NCI-H146 (cell line): ENCODE results near the gene PLEKHH1.

ENCODE experiments used
- DNase-seq: peaks from one replicate; lab custom pipeline; 2025; lab: John Stamatoyannopoulos, UW

The PLEKHH1 gene

DNA sequence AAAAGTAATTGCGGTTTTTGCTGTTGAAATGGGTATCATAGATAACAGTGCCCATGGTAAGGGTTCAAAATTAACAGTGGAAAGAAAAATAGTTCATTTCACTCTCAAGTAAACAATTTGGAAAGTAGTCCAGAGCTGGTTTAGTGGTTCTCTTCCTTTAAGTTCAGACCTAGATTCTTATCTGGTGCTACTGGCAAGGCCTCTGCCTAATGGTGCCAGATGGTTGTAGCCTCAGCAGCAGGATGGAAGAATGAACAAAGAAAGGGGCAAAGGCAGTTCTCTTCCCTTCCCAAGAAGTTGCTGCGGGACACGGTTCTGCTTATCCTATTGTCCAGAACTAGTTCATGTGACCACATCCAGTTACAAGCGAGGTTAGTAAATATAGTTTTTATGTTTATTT, 97.1 kb downstream of the PLEKHH1 start:
- DNase-seq = no peak

DNA sequence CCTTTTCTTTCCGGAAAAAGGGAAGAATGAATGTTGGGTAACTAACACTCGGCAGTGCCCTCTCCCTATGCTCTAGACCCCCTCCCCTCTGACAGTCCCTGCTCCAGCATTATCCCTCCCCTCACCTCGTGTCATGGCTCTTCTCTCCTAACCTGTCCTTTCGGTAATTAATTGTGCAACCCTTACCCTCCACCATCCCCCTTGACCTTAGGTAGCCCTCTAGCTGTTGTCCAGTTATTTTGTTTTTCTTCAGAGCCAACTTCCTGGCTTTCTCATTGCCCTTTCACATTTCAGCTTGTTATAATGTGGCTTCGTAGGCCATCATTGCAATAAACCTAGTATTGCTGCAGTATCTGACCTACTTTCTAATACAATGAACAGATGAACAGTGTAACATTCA, 97.8 kb downstream of the PLEKHH1 start:
- DNase-seq = no peak

DNA sequence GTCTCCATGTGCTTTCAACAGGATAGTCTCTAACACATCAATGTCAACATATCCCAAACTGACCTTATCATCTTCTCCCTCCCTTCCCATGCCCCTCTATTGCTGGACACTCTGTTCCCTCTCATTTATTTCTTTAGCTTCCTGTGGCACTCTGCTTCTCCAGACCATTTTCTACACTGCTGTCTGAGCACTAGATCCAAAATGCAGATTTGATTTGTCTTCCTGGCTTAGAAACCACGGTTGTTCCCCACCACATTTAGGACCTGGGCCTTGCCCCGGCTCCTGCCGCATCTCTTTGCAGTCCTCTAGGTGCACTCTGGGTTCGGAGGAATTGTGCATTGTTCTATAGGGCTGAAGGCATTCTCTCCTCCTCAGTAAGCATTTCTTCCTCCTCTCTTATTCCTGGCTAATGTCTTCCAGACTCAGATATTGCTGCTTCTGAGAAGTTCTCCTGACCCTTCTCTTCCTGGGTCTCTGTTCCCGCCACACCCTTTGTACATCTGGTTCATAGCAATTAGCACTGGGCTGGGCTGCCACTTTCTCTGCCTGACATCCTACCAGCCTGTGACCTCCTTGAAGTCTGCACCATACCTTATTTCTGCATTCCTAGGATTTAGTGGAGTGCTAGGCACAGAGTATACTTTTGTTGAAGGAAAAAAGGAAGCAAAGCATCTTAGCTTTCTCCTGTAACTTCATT, 100.5 kb downstream of the PLEKHH1 start:
- no peak for DNase-seq

DNA sequence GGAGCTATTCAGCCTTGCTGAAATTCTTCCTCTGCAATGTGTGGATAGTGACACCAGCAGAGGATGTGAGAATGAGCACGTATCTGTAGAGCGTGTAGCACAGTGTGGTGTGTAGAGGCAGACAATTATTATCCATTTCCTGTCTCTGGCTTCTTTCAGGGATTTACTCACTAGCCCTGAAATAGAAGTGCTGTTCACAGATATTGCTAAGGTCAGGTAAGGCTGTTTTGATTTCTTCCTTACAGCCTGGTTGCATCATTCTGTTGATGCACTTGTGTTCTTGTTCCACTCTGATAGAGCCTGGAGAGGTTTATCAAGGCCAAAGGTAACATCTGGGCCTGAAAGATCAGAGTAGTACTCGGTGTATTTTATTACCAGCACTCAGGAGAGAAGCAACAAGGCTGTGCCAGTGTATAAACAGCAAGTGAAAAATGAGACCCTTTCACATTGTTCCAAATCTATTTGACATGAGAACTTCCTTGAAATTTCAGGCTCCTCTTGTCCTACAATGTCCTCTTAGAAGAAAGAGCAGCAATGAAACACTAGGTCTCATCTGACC, 103.3 kb downstream of the PLEKHH1 start:
- no peak for DNase-seq

DNA sequence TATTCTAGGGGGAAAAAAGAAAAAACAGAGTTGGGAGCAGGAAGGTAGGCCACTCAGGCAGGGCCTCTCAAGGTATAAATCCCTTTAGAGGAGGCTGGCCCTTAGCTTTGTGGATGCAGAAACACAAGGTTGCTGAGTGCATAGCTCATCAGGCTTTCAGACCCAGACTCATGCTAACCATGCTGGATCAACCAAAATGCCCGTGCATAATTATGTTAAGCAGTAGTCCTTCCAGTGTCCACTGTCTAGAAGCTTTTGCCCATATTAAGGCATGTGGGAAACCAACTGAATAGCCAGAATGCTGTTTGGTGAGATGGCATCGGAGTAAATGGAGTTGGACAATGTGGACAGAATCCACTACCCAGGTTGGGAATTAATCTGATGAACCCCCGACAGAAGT, 105.6 kb downstream of the PLEKHH1 start:
- DNase-seq = no peak
